RWPE1 (cell line): Measurements from ENCODE around the gene BNIPL.

Experiments used
- CTCF ChIA-PET: fragments of 350-600 bp; sonication (Branson Sonifier 250); formaldehyde crosslinking; extraction: SDS; loops from one replicate; lab custom pipeline; 2021; lab: Yijun Ruan, JAX
- POLR2A ChIA-PET: fragments of 400-600 bp; formaldehyde crosslinking; extraction: SDS; loops from one replicate; lab custom pipeline; 2020; ENCODE audit warnings: antibody characterized with exemption; ENCODE audit not compliant: low non-redundant PET; lab: Yijun Ruan, JAX
- DNase-seq: peaks from one replicate; pipeline ENCODE4 v3.0.0; 2012; ENCODE audit warnings: low spot score
- H3K27ac ChIP-seq: fragments of 450-650 bp; 2 replicates; pipeline ENCODE4 v1.5.1; 2017
- CTCF ChIP-seq: fragments of 450-650 bp; conservative IDR thresholded peaks from 2 replicates; pipeline ENCODE4 v1.5.1; 2017; ENCODE audit warnings: low read depth, mild to moderate bottlenecking

The BNIPL gene

GRCh38 chr1:151085953-151086559 lies 49.7 kb downstream of the BNIPL start:
- no peak overlapping the region for H3K27ac ChIP-seq
- TF ChIP-seq CTCF = no peak
- DNase-seq = no peak
- ChIA-PET POLR2A (interaction anchor here (0.6 kb wide), 1 partner anchor 11 kb away, joined by 9 read pairs; no protein-coding TSS in a partner anchor), CTCF (interaction anchor here (0.6 to 1.4 kb wide), 4 partner anchors 14 to 387 kb away, joined by 3 to 5 read pairs (median 4); no protein-coding TSS in a partner anchor)
